ENCODE results near the gene CD200.

- TF ChIP-seq JUND (IDR thresholded peaks at IDR 0.05; ENCODE audit: low read depth, low read length) (no peak), EP300 (IDR thresholded peaks at IDR 0.05; ENCODE audit: borderline replicate concordance in 1 of 2, control insufficient read depth in 1 of 2, low read depth in 2 of 2, low read length in 2 of 2) (no peak), IKZF1 (conservative IDR thresholded peaks at IDR 0.05) (no peak), ZBTB33 (IDR thresholded peaks at IDR 0.05) (no peak)
Observed at GRCh38 chr3:112397556-112397955, 64.6 kb downstream of the CD200 start.

Data from GM12878 (cell line).